Stimulated activated CD4-positive, alpha-beta T cell treated with anti-CD3 and anti-CD28 coated beads, Interleukin-2, amount 100 ng/mL, for 48 hours (primary cell): Measurements from ENCODE around the gene PLS1.
"Not testable (repeated sequence)": the region's sequence is repeated elsewhere in the genome, so short reads cannot be mapped to it uniquely, and the experiment has no call there.

Source experiments
- DNase-seq, 2 donors: peaks; one replicate each; pipeline ENCODE4 v3.0.0-alpha.2; 2020

The PLS1 gene

DNA sequence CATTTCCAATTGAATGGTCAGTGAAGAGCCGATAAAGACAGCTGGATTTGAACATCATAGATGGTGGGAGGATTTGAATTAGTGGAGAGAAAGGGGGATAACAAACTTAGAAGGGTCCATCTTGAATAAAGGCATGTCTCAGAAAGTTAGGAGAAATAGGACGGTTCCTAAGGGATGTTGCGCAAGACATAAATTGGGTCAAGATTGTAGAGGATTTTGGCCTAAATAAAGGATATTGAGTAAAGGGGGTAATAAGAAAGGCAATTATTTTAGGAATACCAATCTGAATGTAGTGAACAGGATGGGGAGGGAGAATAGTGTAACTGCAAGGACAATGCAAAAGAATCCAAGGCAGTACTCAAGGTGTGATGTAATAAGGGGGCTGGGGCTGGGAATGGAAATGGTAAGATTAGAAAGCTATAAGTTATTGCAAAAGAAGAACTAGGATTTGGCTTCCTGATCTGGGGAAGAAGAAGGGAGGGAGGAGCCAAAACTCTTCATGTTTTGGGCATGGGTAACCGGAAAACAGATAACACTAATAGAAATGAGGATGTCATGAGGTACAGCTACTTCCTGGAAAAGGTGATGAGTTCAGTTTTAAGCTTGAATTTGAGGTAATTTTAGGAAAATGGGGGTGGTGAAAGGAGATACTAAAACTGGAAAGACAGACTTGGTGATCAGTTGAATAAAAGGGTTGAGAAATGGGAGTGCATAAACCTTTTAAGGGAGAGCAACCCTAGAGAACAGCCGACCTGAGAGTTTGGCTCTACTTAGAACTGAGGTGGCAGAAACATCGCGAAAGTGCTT, 110.3 kb downstream of the PLS1 start:
- no peak for DNase-seq

DNA sequence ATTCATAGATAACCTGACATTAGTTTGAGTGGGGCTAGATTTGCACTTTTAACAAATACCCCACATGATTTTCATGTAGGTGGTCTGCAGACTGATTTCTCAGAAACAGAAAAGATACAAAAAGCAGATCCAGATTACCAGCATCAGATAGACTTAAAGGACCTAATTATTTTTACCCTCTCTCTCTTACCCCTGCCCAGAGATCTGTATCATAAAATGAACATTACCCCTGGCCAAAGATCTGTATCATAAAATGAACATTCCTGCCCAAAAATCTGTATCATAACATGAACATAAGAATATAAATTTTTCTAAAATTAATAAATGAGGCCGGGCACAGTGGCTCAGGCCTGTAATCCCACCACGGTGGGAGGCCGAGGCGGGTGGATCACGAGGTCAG, 113.0 kb downstream of the PLS1 start:
- DNase-seq, result no peak

DNA sequence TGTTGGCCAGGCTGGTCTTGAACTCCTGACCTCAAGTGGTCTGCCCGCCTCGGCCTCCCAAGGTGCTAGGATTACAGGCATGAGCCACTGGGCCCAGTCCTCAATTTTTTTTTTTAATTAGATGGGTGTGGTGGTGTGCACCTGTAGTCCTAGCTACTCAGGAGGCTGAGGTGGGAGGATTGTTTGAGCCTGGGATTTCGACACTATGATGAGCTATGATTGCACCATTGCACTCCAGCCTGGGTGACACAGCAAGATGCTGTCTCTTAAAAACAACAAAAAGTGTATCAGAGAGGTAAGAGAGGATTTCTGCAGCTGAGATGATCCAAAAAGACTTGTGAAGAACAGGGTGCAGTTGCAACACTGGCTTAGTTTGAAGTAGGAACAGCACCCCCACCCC, 118.7 kb downstream of the PLS1 start:
- not testable (repeated sequence) for DNase-seq

DNA sequence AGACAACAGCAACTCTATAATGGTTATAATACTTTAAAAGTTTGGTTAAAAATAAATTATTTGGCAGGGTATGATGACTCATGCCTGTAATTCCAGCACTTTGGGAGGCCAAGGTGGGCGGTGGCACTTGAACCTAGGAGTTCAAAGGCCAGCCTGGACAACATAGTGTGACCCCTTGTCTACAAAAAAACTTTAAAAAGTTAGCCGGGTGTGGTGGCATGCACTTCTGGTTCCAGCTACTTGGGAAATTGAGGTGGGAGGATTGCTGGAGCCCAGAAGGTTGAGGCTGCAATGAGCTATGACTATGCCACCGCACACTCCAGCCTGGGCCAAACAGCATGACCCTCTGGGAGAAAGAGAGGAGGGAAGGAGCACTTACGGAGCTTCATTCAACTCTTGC, 119.9 kb downstream of the PLS1 start:
- DNase-seq, result no peak

DNA sequence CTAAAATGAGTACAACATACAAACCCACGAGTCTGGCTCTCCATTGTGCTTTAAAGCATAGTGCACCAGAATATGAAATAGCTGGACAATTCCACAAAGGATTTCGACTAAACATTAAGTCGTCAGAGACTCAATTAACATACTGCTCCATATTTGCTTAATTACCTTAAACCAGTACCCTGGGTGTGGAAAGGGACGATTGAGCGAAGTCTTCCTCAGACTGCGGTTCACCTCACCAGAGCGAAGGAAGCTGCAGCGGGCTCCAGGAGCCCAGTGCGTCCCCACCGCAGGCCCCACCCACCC, 127.4 kb downstream of the PLS1 start:
- no peak for DNase-seq

DNA sequence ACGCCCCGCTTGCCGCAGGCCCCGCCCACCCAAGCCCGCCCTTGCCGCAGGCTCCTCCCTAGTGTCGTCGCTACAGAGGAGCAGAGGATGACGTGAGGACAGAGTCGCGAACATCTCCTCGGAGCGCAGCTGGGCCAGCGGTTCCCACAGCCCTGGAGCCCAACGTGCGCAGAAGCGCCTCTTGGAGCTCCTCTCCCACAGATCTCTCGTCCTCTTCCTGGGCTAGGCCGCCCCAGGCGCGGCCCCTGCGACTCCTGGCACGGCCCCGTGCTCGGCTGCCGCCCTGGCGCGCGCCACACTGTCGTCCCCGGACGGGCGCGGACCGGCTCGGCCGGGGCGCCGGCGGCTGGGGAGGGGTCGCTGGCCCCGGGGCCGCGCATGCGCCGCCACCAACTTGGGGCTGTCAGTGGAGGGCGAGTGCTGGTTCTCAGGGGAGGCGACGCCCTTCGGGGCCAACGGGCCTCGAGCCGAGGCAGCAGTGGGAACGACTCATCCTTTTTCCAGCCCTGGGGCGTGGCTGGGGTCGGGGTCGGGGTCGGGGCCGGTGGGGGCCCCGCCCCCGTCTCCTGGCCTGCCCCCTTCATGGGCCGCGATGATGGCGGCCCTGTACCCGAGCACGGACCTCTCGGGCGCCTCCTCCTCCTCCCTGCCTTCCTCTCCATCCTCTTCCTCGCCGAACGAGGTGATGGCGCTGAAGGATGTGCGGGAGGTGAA, 127.9 kb downstream of the PLS1 start, which contains the start of gene TRPC1:
TRPC1 (plus strand) TSS at position 67 of the 714 bp plus-strand sequence; CDS start at position 593, 526 bp downstream.
- DNase-seq, result peak; percentile 57 to 60

DNA sequence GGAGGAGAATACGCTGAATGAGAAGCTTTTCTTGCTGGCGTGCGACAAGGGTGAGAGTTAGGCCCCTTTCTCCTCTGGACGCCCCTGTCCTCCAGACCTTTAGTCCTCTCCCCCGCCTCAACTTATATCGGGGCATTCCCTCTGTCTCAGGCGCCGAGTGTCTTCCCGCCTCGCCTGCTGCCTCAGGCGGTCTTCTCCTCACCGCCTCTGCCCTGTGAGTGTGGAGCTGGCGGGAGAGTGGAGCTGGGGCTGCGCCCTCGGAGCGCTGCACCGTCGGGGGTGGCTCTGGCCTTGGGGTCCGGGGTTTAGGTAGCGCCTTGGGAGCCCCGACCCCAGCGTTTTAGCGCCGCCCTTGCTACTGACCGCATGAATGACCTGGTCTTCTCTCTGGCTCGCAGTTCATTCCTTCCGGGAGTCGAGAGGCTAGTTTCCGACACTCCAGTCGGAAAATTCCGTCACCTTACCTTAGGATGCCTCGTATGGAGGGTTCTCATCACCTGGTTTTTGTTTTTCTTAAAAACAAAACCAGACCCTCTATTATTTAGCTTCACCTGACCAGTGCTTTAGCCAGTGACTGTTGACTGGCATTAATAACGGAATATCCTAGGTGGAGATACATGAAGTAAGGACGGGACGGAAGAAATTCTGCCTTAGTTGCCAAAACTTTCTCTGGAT, 128.6 kb downstream of the PLS1 start:
- peak in 1 of 2 donors; percentile 8 for DNase-seq

DNA sequence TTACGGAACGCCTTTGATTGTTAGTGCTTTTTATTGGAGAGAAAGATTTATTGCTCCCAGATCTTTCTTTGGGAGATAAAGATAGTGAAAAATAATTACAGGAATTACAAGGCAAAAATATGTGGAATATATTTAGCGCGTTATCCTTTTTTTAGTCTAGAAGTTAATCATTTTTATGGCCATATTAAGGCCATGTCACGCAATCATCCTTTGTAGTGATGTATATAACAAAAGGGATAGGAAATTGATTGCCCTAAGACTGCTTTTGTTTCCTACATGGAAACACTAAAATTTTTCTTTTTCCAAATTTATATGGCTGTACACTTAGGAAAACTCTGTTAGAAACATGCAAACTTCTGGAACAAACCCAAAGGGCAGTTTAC, 129.2 kb downstream of the PLS1 start:
- no peak for DNase-seq

DNA sequence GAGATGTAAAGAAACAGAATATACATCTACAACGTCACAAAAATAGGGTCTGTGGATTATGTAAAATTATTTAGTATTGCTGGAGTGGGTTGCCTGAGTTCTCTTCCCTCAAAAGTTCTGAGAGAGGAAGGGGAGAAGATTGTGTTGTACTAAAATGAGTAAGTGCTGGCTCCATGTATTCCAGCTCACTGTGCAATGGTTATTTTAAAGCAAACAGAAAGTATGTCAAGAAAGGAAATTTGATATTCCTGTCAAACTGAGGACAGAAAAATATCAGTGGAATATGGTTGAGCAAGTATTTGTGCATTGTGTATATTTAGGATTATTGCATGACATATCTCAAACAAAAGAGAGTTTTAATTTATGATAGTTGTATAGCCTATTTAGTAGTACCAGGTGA, 129.8 kb downstream of the PLS1 start:
- DNase-seq, result no peak

DNA sequence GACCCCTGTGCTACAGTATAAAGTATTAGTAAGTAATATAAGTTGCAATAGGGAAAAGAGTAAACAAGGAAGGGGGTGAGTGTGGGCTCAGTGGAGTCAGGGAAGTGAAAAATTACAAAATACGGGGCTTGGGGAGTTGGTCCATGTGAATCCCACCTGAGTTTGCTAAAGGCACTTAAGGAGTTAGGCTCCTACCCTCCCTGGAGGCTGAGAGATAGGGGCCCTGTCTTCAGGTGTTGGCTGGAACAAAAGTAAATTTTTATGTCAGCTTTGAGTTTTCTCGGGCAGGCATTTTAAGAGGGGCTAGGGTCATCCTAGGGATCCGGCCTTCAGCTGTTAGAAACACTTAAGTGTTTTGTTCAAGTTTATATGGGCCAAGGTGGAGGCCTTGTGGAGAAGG, 135.9 kb downstream of the PLS1 start:
- no peak for DNase-seq

DNA sequence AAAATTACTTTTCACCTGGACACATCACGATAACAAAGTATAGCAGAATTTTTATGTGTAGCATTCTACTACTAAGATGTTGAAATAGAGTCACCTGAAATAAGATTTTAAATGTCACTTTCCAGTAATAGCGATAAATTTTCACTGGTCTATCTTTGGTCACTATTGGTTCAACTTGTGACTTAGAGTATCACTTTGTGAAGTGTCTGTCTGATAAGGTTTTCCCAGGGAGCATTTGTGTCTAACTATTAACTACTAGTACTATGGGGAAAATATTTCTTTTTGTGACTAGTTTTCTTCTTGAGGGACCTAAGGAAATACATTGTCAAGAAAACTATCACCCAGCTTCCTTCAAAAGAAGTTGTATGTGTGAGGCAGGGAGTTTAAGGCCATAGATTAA, 138.6 kb downstream of the PLS1 start:
- DNase-seq, result no peak

DNA sequence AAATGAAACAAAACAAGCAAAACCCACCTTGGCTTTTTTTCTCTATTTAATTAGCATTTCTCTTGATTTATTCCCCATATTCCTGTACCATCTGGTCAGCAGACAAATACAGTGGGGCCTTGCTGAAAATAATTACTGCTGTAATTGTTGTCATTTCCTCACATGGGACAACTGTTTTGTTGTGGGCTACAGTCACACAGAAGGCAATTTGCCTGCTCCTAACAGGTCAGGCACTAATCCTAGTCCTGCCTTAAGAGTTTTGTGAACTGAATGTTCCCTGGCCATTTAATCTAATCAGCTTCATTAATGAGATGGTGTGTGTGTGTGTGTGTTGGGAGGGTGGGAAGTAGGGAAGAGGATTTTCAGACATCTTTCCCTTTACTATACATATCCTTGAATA, 139.3 kb downstream of the PLS1 start:
- no peak for DNase-seq

DNA sequence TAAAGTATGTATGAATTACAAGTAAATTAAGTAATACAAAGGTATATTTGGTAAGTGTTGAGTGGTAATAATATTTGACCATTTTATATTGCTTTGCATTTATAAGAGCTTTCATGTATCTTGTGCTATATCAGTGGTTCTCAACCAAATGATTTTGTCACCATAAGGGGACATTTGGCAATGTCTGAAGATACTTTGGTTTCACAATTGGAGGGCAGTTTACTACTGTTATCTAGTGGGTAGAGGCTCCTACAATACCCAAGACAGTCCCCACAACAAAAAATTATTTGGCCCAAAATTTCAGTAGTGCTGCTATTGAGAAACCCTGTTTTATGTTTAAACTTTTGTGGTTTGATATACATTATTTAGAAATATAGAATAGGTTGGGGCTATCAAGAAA, 142.2 kb downstream of the PLS1 start:
- DNase-seq, result no peak

DNA sequence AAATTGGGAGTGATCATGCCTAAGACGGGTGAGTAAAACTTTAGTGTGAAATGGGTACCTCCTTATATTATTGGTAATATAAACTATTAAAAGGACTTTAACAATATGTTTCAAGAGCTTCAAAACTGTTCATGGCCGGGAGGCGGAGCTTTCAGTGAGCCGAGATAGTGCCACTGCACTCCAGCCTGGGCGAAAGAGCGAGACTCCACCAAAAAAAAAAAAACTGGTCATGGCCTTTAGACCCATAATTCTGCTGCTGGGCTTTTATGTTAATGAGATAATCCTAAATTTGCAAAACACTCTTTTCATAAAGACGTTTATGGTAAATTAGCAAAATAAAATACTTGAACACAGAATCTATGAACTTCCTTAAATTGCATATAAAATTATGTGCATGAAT, 150.5 kb downstream of the PLS1 start:
- no peak for DNase-seq

DNA sequence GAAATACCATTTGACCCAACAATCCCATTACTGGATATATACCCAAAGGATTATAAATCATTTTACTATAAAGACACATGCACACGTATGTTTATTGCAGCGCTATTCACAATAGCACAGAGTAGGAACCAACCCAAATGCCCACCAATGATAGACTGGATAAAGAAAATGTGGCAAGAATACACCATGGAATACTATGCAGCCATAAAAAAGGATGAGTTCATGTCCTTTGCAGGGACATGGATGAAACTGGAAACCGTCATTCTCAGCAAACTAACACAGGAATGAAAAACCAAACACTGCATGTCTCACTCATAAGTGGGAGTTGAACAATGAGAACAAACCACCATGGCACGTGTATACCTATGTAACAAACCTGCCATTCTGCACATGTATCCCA, 154.3 kb downstream of the PLS1 start:
- DNase-seq, result not testable (repeated sequence)

DNA sequence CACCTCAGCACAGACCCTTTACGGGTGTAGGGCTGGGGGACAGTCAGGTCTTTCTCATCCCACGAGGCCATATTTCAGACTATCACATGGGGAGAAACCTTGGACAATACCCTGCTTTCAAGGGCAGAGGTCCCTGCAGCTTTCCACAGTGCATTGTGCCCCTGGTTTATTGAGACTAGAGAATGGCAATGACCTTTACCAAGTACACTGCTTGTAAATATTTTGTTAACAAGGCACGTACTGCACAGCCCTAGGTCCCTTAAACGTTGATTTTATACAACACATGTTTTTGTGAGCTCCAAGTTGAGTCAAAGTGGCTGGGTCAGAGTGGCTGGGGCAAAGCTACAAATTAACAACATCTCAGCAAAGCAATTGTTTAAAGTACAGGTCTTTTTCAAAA, 156.4 kb downstream of the PLS1 start:
- DNase-seq, result not testable (repeated sequence)

DNA sequence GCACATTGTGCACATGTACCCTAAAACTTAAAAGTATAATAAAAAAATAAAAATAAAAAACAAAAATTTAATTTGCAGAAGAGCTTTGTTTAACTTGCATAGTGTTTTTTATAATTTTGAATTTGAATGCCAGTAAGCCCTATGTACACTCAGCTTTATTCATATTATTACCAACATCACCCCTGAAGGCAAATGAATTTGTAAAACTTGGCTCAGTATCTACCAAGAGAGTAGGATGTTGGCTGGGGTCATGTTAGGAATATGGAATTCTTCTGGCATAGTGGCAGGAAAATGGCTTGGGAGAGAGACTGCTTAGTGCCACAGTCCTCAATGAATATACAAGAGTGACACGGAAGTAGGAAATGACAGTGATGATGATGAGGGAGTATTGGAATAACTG, 158.3 kb downstream of the PLS1 start:
- no peak for DNase-seq
